Choroid plexus epithelial cell (primary cell): Measurements from ENCODE around the gene ANKIB1.
A peak's percentile ranks its signal among the peaks of the same experiment; 100 is the strongest.
"Not testable (repeated sequence)": the region's sequence is repeated elsewhere in the genome, so short reads cannot be mapped to it uniquely, and the experiment has no call there.

Experiments used
- DNase-seq: peaks from one replicate; pipeline ENCODE4 v3.0.0-alpha.2; 2010; ENCODE audit warnings: low read depth
- H3K4me3 ChIP-seq: 2 replicates; pipeline ENCODE4 v1.5.1; 2011; ENCODE audit warnings: low read depth, mild to moderate bottlenecking, control low read depth, low read length, moderate library complexity
- CTCF ChIP-seq: conservative IDR thresholded peaks from 2 replicates; pipeline ENCODE4 v1.5.1; 2011; ENCODE audit warnings: low read depth, mild to moderate bottlenecking, control low read depth, inconsistent platforms, low read length, moderate library complexity

The ANKIB1 gene

GRCh38 chr7:92397542-92397941 is 151.8 kb downstream of the ANKIB1 start:
- no peak for TF ChIP-seq CTCF
- H3K4me3 ChIP-seq: no peak overlapping the region
- DNase-seq: no peak

- no peak for DNase-seq
- no peak for TF ChIP-seq CTCF
- H3K4me3 ChIP-seq: no peak overlapping the region
Observed at GRCh38 chr7:92400013-92400412, 154.2 kb downstream of the ANKIB1 start.

GRCh38 chr7:92402920-92403759 is 157.4 kb downstream of the ANKIB1 start:
- no peak overlapping the region for H3K4me3 ChIP-seq
- TF ChIP-seq CTCF: no peak
- peak; percentile 85 for DNase-seq

GRCh38 chr7:92403760-92404074 is 157.9 kb downstream of the ANKIB1 start:
- H3K4me3 ChIP-seq: no peak overlapping the region
- no peak for DNase-seq
- no peak for TF ChIP-seq CTCF

- no peak overlapping the region for H3K4me3 ChIP-seq
- peak; percentile 34 for TF ChIP-seq CTCF
- DNase-seq: peak; percentile 13
Observed at GRCh38 chr7:92404170-92404614, 158.4 kb downstream of the ANKIB1 start.

GRCh38 chr7:92409357-92409756 is 163.6 kb downstream of the ANKIB1 start:
- DNase-seq: no peak
- no peak for TF ChIP-seq CTCF
- H3K4me3 ChIP-seq: no peak overlapping the region

GRCh38 chr7:92410162-92410561 is 164.4 kb downstream of the ANKIB1 start:
- DNase-seq, H3K4me3 ChIP-seq: not testable (repeated sequence)
